Activated naive CD4-positive, alpha-beta T cell treated with Interleukin-2 at 50 U/mL for 16 hours (primary cell): ENCODE measurements around the gene ADAMTSL3.
"Not testable (repeated sequence)": the region's sequence is repeated elsewhere in the genome, so short reads cannot be mapped to it uniquely, and the experiment has no call there.

Experiments
- DNase-seq: peaks from one replicate; pipeline ENCODE4 v3.0.0-alpha.2; 2020

The ADAMTSL3 gene

GRCh38 chr15:83709811-83710210, 55.9 kb downstream of the ADAMTSL3 start:
- DNase-seq: no peak

DNA sequence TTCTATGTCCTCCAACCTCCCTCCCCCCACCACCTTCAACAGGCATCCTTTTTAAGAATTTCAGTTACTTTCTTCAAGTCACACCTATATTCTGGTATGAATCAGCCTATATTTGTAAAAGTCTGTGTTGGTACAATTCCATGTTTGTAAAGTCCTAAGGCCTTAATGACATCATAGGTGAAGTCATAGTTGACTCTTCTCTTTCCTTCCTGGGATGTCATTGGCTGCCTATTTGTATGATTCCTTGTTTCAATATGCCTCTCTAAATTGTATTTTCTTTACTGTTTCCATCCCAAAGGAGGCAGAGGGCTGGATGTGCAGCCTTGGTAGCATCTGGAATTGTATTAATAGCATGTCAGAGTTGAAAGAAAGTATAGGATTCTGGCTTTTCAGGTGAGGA, 56.5 kb downstream of the ADAMTSL3 start:
- DNase-seq: no peak

DNA sequence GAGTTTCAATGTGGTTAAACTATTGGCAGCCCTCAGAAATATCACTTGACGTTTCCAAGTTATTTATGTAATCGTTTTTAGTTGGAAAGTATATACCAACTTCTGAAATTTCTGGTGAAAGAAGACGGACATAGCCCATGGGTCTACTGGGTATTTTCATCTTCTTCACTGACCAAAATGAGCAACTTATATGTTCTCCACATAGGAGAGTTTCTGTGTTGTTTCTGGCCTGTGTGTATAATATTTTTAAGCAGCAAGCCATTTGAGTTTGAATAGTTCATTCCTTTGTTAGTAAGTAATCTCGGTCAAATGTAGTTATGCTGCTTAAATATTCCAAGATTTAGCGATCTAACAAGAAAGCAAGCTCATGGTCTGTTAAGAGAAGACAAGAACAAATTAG, 57.3 kb downstream of the ADAMTSL3 start:
- no peak for DNase-seq

DNA sequence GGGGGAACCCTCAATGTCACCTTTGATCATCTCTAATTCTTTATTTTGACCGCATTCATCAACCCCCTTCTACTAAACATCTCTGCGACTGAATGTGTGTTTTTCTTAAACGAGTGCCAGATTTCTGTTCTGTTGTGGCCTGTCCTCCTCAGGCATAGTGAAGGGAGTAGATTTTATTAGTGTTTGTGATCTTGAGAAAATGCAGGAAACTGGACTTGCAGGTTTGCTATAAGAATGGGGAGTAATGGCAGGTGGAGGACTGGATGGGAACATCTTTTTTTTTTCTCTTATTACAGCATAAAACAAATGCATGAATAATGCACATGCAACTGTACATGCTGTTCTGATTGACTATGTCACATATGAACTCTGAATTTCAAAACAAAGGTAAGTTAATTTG, 59.3 kb downstream of the ADAMTSL3 start:
- DNase-seq: no peak

GRCh38 chr15:83714939-83715628, 61.2 kb downstream of the ADAMTSL3 start:
- DNase-seq: no peak

DNA sequence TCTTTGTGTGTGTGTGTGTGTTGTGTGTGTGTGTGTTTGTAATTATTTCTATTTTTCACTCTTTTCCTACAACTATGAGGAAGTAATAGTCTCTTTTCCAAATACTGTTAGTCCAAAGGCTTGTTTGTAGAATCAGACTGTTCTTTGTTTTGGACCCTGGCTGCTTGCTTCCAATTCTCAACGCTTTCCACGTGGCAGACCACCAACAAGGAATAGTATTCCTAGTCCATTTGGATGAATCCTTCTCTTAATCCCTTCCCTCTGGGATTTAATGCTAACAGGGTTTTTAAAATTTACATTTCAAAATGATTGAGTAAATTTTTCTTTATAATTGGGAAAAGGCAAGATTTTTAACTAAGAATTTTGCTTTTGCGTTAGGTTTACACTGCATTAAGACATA, 62.7 kb downstream of the ADAMTSL3 start:
- no peak for DNase-seq

GRCh38 chr15:83717010-83717409, 63.1 kb downstream of the ADAMTSL3 start:
- DNase-seq: no peak

- no peak for DNase-seq
These were observed 66.5 kb downstream of the ADAMTSL3 start for GRCh38 chr15:83720468-83720867.

DNA sequence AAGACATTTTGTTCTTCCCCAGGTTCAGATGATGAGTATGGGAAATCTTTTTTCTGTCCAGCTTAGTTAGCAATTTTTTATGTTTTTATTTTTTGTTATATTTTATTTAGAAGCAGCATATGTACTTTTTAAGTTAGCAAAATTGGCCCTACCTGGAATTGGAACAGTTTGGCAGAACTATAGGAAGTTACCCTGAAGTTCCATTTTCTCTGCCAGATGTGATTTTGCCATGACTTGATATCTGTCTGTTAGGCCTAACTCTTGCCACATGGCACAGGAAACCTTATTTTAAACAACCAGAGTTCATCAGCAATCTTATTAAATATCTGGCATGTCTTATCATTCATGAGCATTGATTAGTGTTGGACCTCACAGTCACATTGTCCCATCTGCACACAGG, 67.1 kb downstream of the ADAMTSL3 start:
- DNase-seq: no peak

DNA sequence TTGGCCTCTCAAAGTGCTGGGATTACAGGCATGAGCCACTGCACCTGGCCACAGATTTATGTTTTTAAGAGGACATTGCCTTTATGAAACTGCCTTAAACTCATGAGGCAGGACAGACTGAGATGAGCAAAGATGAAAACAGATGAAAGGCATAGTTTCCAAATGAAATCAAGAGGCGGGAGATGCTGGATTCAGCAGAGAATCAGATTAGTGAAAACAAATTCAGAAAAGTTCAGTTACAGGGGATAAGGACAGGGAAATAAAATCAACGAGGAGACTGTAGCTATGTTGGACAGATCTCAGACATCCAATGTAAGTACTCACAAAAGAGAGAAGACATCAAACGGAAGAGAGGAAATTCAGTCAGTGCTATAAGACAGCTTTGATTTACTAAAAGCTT, 68.1 kb downstream of the ADAMTSL3 start:
- no peak for DNase-seq

- no peak for DNase-seq
These were observed 69.3 kb downstream of the ADAMTSL3 start for GRCh38 chr15:83723216-83723615.

GRCh38 chr15:83732196-83732595, 78.3 kb downstream of the ADAMTSL3 start:
- no peak for DNase-seq

- no peak for DNase-seq
These were observed 78.8 kb downstream of the ADAMTSL3 start for GRCh38 chr15:83732770-83733169.

DNA sequence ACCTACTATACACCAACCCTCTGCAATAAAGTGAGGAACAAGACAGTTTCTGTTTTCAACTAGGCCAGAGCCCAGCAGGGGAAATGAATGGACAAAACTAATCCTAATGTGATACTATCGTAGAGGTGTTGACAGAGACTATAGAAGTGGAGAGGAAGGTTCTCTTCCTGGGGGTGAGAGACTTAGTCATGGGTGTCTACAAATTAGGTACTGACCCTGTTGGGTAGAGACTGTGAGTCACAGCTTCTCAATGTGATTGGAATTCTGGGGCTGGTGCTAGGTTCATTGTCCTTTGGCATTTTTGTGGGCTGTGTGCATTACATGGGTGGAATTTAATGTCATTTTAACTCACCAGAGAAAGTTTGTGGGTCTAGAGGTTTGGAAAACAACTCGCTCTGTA, 79.3 kb downstream of the ADAMTSL3 start:
- no peak for DNase-seq

DNA sequence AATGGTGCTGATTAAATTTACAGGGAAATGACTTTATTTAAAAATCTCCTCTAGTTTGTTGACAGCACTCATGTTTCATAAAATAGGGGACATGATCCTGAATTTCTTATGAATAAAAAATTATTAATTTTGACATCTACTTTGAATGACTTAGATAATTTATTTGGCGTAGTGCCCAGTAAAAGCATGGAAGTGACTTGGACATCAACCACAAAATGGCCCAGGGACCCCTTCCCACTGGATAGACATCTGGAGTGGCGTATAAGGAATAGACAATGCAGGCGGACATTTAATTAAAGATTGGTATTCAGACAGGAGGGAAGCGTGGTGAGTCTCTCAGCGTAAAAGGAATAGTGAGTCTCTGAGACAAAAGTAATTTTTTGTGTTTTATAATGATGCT, 79.8 kb downstream of the ADAMTSL3 start:
- DNase-seq: no peak

DNA sequence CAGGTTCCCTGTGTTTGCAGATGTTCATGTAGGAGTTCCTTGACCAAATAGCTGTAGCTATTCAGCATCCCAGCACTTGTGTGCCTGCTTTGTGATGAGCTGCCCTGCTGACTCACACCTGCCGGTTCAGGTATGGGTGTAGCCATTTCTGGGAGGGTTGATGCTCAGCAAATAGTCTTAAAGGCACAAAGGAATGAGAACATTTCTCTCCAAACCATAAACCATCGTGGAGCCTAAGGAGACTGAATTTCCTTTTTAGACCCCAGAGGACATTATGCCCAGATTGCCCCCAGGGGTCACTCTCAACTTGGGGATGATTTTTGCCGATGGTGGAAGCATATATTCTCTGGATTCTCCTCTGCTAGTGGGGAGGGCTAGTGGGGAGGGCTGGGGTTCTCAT, 80.6 kb downstream of the ADAMTSL3 start:
- DNase-seq: no peak

DNA sequence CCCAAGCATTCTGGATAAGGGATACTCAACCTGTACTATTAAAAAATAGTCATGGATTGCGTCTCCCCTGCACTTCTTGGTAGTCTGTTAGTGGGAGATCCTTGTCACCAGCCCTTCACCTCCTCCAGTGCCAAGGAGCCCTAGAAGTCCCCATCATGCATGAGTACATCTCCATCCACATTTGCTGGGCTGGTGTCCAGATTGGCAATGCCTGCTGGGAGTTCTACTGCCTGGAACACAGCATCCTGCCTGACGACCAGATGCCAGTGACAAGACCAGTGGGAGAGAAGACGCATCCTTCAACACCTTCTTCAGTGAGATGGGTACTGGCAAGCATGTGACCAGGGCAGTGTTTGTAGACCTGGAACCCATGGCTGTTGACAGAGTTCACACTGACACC, 85.7 kb downstream of the ADAMTSL3 start:
- DNase-seq: no peak

DNA sequence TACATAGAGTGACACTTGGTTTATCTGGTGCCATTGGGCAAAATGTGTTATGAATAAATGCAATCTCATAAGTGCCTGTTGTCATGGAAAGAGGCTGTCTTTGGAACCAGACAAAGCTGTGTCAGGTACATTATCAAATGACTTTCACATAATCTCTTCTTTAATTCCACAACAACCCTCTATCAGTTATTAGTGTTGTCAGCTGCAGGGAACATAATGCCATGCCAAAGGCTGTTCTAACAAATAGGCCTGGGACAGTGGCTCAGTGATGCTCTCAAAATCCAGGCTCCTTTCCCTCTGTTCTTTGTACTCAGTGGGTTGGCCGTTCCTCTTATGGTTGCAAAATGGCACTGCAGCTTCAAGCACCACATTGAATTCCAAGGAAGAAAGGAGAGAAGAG, 91.8 kb downstream of the ADAMTSL3 start:
- DNase-seq: no peak

DNA sequence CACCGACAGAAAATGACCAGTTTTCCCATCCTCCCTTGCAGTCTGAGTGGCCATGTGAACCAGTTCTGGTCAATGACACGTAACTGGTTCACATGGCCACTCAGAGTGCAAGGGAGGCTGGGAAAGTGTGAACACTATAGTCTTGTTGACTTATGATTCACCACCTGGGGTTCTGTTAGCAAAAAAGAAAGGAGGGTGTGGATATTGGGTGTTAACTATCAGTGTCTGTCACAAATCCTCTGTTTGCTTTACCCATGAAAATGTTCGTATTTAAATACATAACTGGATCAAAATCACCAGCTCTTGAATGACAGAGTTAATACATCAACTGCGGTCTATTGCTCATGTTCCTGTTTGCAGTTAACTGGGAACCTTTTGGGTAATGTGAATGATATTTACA, 92.3 kb downstream of the ADAMTSL3 start:
- DNase-seq: no peak

DNA sequence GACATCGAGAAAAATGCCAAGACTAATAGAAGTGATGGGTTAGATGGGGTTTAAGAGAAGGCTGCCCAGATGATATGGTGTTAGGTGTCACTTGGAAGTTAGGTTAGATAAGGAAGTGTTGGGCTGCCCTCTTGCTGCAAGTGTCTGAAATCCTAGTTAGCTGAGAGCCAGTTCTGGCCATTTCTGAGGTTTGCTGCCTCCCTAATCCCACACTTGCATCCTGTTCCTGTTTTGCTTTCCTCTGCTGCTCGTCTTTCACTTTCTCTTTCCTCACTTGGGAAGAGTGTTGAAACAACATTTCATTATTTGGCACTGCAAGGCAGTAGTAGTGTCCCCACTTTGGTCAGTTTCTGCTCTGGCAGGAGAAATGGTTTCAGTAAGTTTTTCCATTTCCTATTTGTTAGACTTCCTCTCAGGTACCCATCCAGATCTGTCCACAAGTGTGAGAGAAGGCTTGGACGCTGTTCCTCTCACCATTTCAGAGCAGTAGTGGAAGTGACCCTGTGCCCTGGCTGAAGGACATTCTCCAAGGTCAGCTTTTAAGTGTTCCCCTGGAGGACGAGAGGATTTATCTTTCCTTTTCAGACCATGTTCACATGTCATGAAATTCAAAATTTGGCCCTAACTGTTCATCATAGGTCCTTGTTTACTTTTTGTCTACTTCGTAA, 93.3 kb downstream of the ADAMTSL3 start:
- DNase-seq: no peak

DNA sequence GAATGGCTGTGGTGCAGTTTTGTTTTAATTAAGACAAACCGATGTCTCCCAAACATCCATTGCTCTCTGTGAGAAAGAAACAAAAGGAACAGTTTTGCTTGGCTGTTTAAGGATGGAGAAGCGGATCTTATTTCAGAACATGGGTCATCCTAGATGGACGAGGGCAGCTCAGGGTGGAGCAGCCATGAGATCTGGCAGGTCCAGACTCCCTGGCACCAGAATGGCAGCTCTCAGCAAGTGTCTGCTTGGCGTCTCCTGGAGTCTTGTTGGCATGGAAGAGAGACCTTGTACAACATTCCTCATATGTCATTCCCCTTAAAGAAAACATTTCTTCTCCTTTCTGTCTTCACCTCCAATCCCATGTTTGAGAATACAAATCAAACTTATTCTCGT, 93.8 kb downstream of the ADAMTSL3 start:
- DNase-seq: no peak

DNA sequence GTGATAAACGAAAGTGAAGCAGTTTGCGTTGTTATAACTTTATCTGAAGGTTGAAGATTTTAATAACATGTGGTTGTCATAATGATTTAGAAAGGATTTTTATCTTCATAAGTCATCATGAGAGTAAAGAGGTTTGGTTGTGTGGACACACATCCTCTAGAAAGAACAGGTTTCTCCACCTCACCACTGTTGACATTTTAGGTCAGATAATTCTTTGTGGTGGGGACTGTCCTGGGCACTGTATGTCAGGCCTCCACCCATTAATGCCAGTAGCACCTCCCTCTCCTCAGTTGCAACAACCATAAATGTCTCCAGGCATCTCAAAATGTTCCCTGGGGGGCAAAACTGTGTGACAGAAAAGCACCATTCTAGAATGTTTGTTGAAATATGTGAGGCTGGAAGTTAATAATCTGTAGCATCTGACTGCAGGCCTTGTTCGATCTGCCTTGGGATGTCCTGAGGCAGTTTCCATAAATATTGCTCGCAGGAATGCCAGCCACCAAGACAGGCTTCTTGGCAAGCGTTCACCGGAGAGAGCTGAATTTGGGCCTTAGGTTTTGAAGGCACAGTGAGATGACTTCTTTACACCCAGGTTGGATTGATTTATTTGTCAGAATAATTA, 100.1 kb downstream of the ADAMTSL3 start:
- no peak for DNase-seq

DNA sequence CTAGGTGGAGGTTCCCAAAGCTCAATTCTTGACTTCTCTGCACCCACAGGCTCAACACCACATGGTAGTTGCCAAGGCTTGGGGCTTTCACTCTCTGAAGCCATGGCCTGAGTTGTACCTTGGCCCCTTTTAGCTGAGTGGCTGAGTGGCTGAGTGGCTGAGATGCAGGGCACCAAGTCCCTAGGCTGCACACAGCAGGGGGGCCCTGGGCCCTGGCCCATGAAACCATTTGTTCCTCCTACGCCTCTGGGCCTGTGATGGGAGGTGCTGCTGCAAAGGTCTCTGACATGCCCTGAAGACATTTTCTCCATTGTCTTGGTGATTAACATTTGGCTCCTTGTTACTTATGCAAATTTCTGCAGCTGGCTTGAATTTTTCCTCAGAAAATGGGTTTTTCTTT, 103.4 kb downstream of the ADAMTSL3 start:
- DNase-seq: not testable (repeated sequence)

DNA sequence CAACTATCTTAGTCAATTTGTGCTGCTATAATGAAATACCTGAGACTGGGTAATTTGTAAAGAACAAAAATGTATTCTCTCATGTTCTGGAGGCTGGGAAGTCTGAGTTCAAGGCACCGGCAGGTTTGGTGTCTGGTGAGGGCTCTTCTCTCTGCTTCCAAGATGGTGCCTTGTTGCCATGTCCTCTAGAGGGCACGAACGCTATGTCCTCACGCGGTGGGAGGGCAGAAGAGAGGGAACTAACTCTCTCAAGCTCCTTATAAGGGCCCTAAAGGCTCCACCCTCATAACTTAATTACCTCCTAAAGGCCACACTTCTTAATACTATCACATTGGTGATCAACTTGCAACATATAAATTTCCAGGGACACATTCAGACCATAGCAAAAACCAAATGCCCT, 108.4 kb downstream of the ADAMTSL3 start:
- DNase-seq: no peak
